ENCODE results near the gene OSBPL8. TPM values are rescaled to one million over a fixed set of nuclear protein-coding genes. Genes with fewer than 3 reads are reported as not detected.

The OSBPL8 gene
- total and polyA plus RNA-seq, 2 experiments from 2014 or later: 78.0 to 124 TPM

GRCh38 chr12:76529226-76529918, 30.2 kb downstream of the OSBPL8 start:
- Mint-ChIP-seq H3K9me3 (peaks cover 8% of the 10 kb centered on the region; the same call in 1 of the 3 replicates), H3K36me3 (ENCODE audit: low read depth) (peaks cover 19% of the 10 kb centered on the region), H3K27ac (no peak overlapping the region), H3K4me1 (peaks cover 21% of the 10 kb centered on the region; the same call in 2 of the 3 replicates), H3K27me3 (ENCODE audit: insufficient read depth, low read depth, poor library complexity) (no peaks in the 10 kb centered on the region), H3K4me3 (no peak overlapping the region)
- Histone ChIP-seq H3K27ac (ENCODE audit: low read depth) (no peak overlapping the region), H3K27me3 (ENCODE audit: insufficient read depth) (no peaks in the 10 kb centered on the region), H4K20me1 (replicated peaks; ENCODE audit: insufficient read depth) (no peaks in the 10 kb centered on the region), H3F3A (replicated peaks; ENCODE audit: low read depth) (no peaks in the 10 kb centered on the region), H3K36me3 (ENCODE audit: insufficient read depth) (peaks cover 5% of the 10 kb centered on the region; the same call in 1 of the 2 replicates), H3K79me2 (replicated peaks; ENCODE audit: insufficient read depth) (peaks cover 91% of the 10 kb centered on the region), H3K9me2 (ENCODE audit: insufficient read depth) (no peaks in the 10 kb centered on the region), H3K4me1 (ENCODE audit: insufficient read depth) (peaks cover 31% of the 10 kb centered on the region), H2AFZ (no peak overlapping the region), H3K4me3 (no peak overlapping the region), H3K4me2 (no peak overlapping the region)
- ATAC-seq (no peak), DNase-seq (ENCODE audit: low spot score) (no peak)
- TF ChIP-seq EZH2 (IDR thresholded peaks at IDR 0.05; ENCODE audit: low read depth, unreplicated experiment): no peak
- no peak for TF ChIP-seq ZNF331 (CRISPR knock-in tag; IDR thresholded peaks at IDR 0.05; ENCODE audit: low read depth)
- no peak for TF ChIP-seq JUNB (IDR thresholded peaks at IDR 0.05; ENCODE audit: unreplicated experiment)
- TF ChIP-seq CREB1 (CRISPR knock-in tag; IDR thresholded peaks at IDR 0.05; ENCODE audit: low read depth): no peak
- TF ChIP-seq STAT1 (IDR thresholded peaks at IDR 0.05; ENCODE audit: unreplicated experiment): no peak
- no peak for TF ChIP-seq POLR2AphosphoS5 (IDR thresholded peaks at IDR 0.05; ENCODE audit: low read depth)
- TF ChIP-seq EZH2phosphoT487 (IDR thresholded peaks at IDR 0.05; ENCODE audit: unreplicated experiment): no peak
- TF ChIP-seq CTCF (conservative IDR thresholded peaks at IDR 0.05; ENCODE audit: low read depth in 2 of 2): no peak
- no peak for TF ChIP-seq ZNF462 (CRISPR knock-in tag; IDR thresholded peaks at IDR 0.05)
- TF ChIP-seq ZNF114 (CRISPR knock-in tag; IDR thresholded peaks at IDR 0.05): no peak
- TF ChIP-seq NANOG (IDR thresholded peaks at IDR 0.05; ENCODE audit: borderline replicate concordance): no peak
- TF ChIP-seq REST (IDR thresholded peaks at IDR 0.05; ENCODE audit: unreplicated experiment): no peak
- TF ChIP-seq ETS1 (IDR thresholded peaks at IDR 0.05): no peak

All from GM23338 (cell line).